ENCODE data around the gene MAN2B2. TPM values are rescaled to one million over a fixed set of nuclear protein-coding genes. Genes with fewer than 3 reads are reported as not detected.
A peak's percentile ranks its signal among the peaks of the same experiment; 100 is the strongest.

The MAN2B2 gene
- total RNA-seq, 1 experiment from 2014 or later: 27.8 TPM

DNA sequence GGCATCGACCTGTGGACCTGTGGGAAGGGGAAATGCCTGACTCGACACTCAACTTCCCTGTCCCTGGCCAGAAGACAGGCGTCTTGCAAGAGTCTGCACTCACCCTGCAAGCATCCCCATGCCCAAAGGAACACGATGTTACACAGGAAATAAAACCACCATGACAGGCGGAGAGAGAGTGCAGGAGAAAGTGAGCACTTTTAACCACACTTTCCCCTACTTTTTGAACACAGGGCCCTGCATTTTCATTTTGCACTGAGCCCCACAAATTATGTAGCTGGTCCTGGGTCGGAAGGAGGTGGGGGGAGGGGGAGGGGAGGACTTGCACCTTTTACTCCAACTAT, 13.8 kb upstream of the MAN2B2 start:
- H3K9me2 ChIP-seq (ENCODE audit: insufficient read depth): no peaks in the 10 kb centered on the region
- H3K9me3 ChIP-seq (ENCODE audit: insufficient read depth, low read depth): no peaks in the 10 kb centered on the region
- H3K79me2 ChIP-seq (ENCODE audit: low read depth): no peaks in the 10 kb centered on the region
- H3K4me3 ChIP-seq: no peak overlapping the region
- ChIA-PET POLR2A (ENCODE audit: unreplicated experiment) (no interaction called here), CTCF (no interaction called here)
- peaks cover 10% of the 10 kb centered on the region; the same call in 1 of the 2 replicates for H3K27me3 ChIP-seq (ENCODE audit: insufficient read depth, low read depth)
- no peaks in the 10 kb centered on the region for H3F3A ChIP-seq (ENCODE audit: insufficient read depth, low read depth)
- no peak overlapping the region for H3K4me2 ChIP-seq
- no peaks in the 10 kb centered on the region for H4K20me1 ChIP-seq (ENCODE audit: insufficient read depth)
- intact Hi-C loops (cut with micrococcal nuclease; ENCODE audit: unreplicated experiment): no loop called here
- H2AFZ ChIP-seq: no peak overlapping the region
- DNase-seq: no peak
- BruUV-seq (replicated peaks): no TSS peak
- H3K4me1 ChIP-seq (replicated peaks; ENCODE audit: insufficient read depth): peaks cover 3% of the 10 kb centered on the region; the same call in 1 of the 2 replicates
- TF ChIP-seq EZH2 (IDR thresholded peaks at IDR 0.05; ENCODE audit: low read depth): no peak
- TF ChIP-seq, protein P1, sequence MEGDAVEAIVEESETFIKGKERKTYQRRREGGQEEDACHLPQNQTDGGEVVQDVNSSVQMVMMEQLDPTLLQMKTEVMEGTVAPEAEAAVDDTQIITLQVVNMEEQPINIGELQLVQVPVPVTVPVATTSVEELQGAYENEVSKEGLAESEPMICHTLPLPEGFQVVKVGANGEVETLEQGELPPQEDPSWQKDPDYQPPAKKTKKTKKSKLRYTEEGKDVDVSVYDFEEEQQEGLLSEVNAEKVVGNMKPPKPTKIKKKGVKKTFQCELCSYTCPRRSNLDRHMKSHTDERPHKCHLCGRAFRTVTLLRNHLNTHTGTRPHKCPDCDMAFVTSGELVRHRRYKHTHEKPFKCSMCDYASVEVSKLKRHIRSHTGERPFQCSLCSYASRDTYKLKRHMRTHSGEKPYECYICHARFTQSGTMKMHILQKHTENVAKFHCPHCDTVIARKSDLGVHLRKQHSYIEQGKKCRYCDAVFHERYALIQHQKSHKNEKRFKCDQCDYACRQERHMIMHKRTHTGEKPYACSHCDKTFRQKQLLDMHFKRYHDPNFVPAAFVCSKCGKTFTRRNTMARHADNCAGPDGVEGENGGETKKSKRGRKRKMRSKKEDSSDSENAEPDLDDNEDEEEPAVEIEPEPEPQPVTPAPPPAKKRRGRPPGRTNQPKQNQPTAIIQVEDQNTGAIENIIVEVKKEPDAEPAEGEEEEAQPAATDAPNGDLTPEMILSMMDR (conservative IDR thresholded peaks at IDR 0.05): no peak
- no peak overlapping the region for H3K27ac ChIP-seq
- no peaks in the 10 kb centered on the region for H3K36me3 ChIP-seq (ENCODE audit: low read depth)

DNA sequence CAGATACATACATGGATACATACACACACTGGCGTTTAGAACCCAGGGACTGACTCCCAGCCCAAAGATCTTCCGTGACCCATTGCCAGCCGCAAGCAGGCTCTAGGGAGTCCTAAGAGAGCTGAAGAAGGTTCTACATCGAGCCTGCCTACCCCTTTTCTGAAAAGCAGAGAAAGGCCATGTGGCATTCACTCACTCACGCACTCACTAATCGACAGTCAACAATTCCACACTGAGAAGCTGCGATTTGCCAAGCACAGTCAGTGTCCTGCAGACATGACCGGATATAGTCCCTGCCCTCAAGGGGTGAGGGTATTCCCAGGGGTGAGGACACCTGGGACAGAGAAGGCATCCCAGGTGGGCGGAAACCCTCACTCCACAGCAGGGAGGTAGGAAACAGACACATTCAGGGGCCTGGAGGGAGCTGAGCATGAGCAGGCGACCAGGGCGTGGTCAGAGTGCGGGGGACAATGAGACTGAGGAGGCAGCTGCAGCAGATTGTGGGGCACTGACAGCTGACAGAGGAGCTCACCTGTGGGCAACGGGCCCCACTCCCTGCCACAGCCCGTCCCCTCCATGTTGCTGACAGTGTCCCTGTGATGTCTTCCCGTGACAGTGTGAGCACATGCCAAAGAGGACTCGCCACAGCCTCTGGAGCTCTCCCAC, 13.2 kb upstream of the MAN2B2 start:
- no peaks in the 10 kb centered on the region for H4K20me1 ChIP-seq (ENCODE audit: insufficient read depth)
- CTCF ChIA-PET: no interaction called here

DNA sequence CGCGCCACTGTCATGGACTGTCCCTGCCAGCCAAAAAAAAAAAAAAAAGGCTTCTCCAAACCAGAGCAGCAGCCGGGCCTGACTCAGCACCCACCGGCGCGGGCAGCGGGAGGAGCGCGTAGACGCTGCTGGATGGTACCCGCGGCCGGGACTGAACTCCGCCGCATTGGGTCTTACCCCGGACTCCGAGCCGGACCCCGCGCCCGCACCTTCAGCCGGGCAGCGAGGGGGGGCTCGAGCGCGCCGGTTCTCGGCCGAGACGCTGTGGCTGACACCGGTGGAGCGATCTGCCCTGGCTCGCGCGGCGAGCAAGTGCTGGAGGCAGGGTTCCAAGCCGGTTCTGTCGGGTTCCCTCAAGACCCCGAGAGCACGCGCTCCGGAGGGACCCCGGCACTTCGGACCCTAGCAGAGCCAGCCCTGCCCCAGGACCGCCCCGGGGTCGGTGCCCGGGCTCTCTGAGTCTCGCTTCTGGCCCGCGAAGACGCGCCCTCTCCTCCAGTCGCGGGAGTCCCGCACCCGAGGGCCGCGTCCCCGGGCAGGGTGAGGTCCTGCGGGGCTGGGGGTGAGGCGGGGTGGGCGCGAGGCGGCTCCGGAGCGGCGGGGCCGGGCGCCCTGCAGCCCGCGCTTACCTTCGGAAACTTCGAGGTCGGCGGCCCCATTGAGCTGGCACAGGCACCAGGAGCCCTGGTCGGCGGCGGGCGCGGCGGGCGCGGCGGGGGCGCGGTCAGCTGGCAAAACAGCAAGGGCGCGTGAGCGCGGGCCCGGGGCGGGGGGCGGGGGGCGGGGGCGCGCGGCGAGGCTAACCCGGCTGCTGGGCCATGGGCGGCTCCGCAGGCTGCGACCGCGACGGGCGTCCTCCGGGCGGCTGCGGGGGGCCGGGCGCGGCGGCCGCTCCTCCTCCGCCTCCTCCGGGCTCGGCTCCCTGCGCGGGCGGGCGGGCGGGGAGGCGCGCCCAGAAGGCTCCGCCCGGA, 11.8 kb upstream of the MAN2B2 start:
- BruUV-seq (replicated peaks): no TSS peak
- H3K36me3 ChIP-seq (ENCODE audit: low read depth): no peaks in the 10 kb centered on the region
- H3K4me2 ChIP-seq: peak overlapping the region; percentile 81
- H3K9me3 ChIP-seq (ENCODE audit: insufficient read depth, low read depth): no peaks in the 10 kb centered on the region
- no peaks in the 10 kb centered on the region for H4K20me1 ChIP-seq (ENCODE audit: insufficient read depth)
- ChIA-PET CTCF (interaction anchor here (0.6 kb wide), 1 partner anchor 17 kb away, joined by 3 read pairs; no protein-coding TSS in a partner anchor), POLR2A (ENCODE audit: unreplicated experiment) (interaction anchor here (0.6 kb wide), 1 partner anchor 134 kb away, joined by 8 read pairs; no protein-coding TSS in a partner anchor)
- no peaks in the 10 kb centered on the region for H3K79me2 ChIP-seq (ENCODE audit: low read depth)
- DNase-seq: peak in 1 of 2 experiments; percentile 43
- H3K4me3 ChIP-seq: peak overlapping the region; percentile 58
- no peaks in the 10 kb centered on the region for H3K9me2 ChIP-seq (ENCODE audit: insufficient read depth)
- peaks cover 2% of the 10 kb centered on the region; the same call in 1 of the 2 replicates for H3K27me3 ChIP-seq (ENCODE audit: insufficient read depth, low read depth)
- no peak overlapping the region for H3K27ac ChIP-seq
- TF ChIP-seq, protein P1 (conservative IDR thresholded peaks at IDR 0.05): no peak
- TF ChIP-seq EZH2 (IDR thresholded peaks at IDR 0.05; ENCODE audit: low read depth): no peak
- H3K4me1 ChIP-seq (replicated peaks; ENCODE audit: insufficient read depth): peaks cover 2% of the 10 kb centered on the region; the same call in 1 of the 2 replicates
- peak overlapping the region; percentile 76 for H2AFZ ChIP-seq
- peaks cover 2% of the 10 kb centered on the region; the same call in 1 of the 2 replicates for H3F3A ChIP-seq (ENCODE audit: insufficient read depth, low read depth)
- intact Hi-C loops (cut with micrococcal nuclease; ENCODE audit: unreplicated experiment): no loop called here

More for the DNA sequence above, 13.2 kb upstream of the MAN2B2 start:
- Histone ChIP-seq H2AFZ (no peak overlapping the region), H3K9me2 (ENCODE audit: insufficient read depth) (no peaks in the 10 kb centered on the region), H3K4me1 (replicated peaks; ENCODE audit: insufficient read depth) (no peaks in the 10 kb centered on the region), H3K36me3 (ENCODE audit: low read depth) (no peaks in the 10 kb centered on the region), H3K27me3 (ENCODE audit: insufficient read depth, low read depth) (peaks cover 5% of the 10 kb centered on the region; the same call in 1 of the 2 replicates), H3K4me3 (no peak overlapping the region), H3K79me2 (ENCODE audit: low read depth) (no peaks in the 10 kb centered on the region), H3K4me2 (no peak overlapping the region), H3K9me3 (ENCODE audit: insufficient read depth, low read depth) (no peaks in the 10 kb centered on the region), H3K27ac (no peak overlapping the region), H3F3A (ENCODE audit: insufficient read depth, low read depth) (no peaks in the 10 kb centered on the region)
- no peak for DNase-seq
- intact Hi-C loops (cut with micrococcal nuclease; ENCODE audit: unreplicated experiment): no loop called here
- no TSS peak for BruUV-seq (replicated peaks)
- TF ChIP-seq, protein P1 (conservative IDR thresholded peaks at IDR 0.05): no peak
- TF ChIP-seq EZH2 (IDR thresholded peaks at IDR 0.05; ENCODE audit: low read depth): no peak
- POLR2A ChIA-PET (ENCODE audit: unreplicated experiment): interaction anchor here (0.6 kb wide), 1 partner anchor 11 kb away, joined by 8 read pairs; no protein-coding TSS in a partner anchor

Data from PC-9 (cell line).